GM23338 (cell line): Measurements from ENCODE around the gene C16orf90. TPM values are rescaled to one million over a fixed set of nuclear protein-coding genes. Genes with fewer than 3 reads are reported as not detected.
"Not testable (repeated sequence)": the region's sequence is repeated elsewhere in the genome, so short reads cannot be mapped to it uniquely, and the experiment has no call there.

Experiments used
- ATAC-seq: fragments of 200-7000 bp; cut with Tn5 transposase; 3 replicates; pipeline ENCODE4 v1.9.1; 2020
- DNase-seq: peaks from one replicate; pipeline ENCODE4 v3.0.0-alpha.2; 2015; ENCODE audit warnings: low spot score
- H2AFZ ChIP-seq: fragments of 200-600 bp; sonication (generic); 2 replicates; pipeline ENCODE4 v1.8.0; 2016; ENCODE audit warnings: antibody characterized with exemption, mild to moderate bottlenecking, moderate library complexity
- H3F3A ChIP-seq: fragments of 200-600 bp; sonication (generic); replicated peaks from 2 replicates; pipeline ENCODE4 v1.8.0; 2017; ENCODE audit warnings: antibody characterized with exemption, mixed run types, low read depth
- H3K27ac ChIP-seq: fragments of 200-600 bp; sonication (generic); 2 replicates; pipeline ENCODE4 v1.6.1; 2016; ENCODE audit warnings: low read depth
- H3K27me3 ChIP-seq: fragments of 200-600 bp; sonication (generic); 2 replicates; pipeline ENCODE4 v1.8.0; 2016; ENCODE audit warnings: mild to moderate bottlenecking, mixed run types, moderate library complexity; ENCODE audit not compliant: insufficient read depth
- H3K36me3 ChIP-seq: fragments of 200-600 bp; sonication (generic); 2 replicates; pipeline ENCODE4 v1.8.0; 2016; ENCODE audit warnings: mild to moderate bottlenecking; ENCODE audit not compliant: insufficient read depth
- H3K4me1 ChIP-seq: fragments of 200-600 bp; sonication (generic); 2 replicates; pipeline ENCODE4 v1.8.0; 2016; ENCODE audit warnings: mild to moderate bottlenecking, moderate library complexity; ENCODE audit not compliant: insufficient read depth
- H3K4me2 ChIP-seq: fragments of 200-600 bp; sonication (generic); 2 replicates; pipeline ENCODE4 v1.7.1; 2017; ENCODE audit warnings: mixed run types
- H3K4me3 ChIP-seq: fragments of 200-600 bp; sonication (generic); 2 replicates; pipeline ENCODE4 v1.6.1; 2016; ENCODE audit warnings: mixed run types
- H3K79me2 ChIP-seq: fragments of 200-600 bp; sonication (generic); replicated peaks from 2 replicates; pipeline ENCODE4 v1.8.0; 2017; ENCODE audit warnings: mild to moderate bottlenecking; ENCODE audit not compliant: insufficient read depth
- H3K9me2 ChIP-seq: fragments of 200-600 bp; sonication (generic); 2 replicates; pipeline ENCODE4 v1.8.0; 2017; ENCODE audit not compliant: insufficient read depth
- H4K20me1 ChIP-seq: fragments of 200-600 bp; sonication (generic); replicated peaks from 2 replicates; pipeline ENCODE4 v1.8.0; 2017; ENCODE audit warnings: mild to moderate bottlenecking; ENCODE audit not compliant: insufficient read depth
- H3K27ac Mint-ChIP-seq: 2 replicates; pipeline ENCODE4 v1.8.0; 2020; ENCODE audit warnings: inconsistent platforms, mild to moderate bottlenecking, moderate library complexity, mixed read lengths
- H3K27me3 Mint-ChIP-seq: 3 replicates; pipeline ENCODE4 v1.8.0; 2022; ENCODE audit warnings: low read depth, mild to moderate bottlenecking, moderate library complexity, mixed read lengths, inconsistent platforms; ENCODE audit not compliant: insufficient read depth, poor library complexity
- H3K36me3 Mint-ChIP-seq: 3 replicates; pipeline ENCODE4 v1.8.0; 2021; ENCODE audit warnings: low read depth, mild to moderate bottlenecking, inconsistent platforms, moderate library complexity, mixed read lengths
- H3K4me1 Mint-ChIP-seq: 3 replicates; pipeline ENCODE4 v1.8.0; 2020; ENCODE audit warnings: mild to moderate bottlenecking, inconsistent platforms, mixed read lengths
- H3K4me3 Mint-ChIP-seq: 3 replicates; pipeline ENCODE4 v1.8.0; 2021; ENCODE audit warnings: moderate library complexity, mild to moderate bottlenecking, inconsistent platforms, mixed read lengths
- H3K9me3 Mint-ChIP-seq: 3 replicates; pipeline ENCODE4 v1.8.0; 2020; ENCODE audit warnings: moderate library complexity, mild to moderate bottlenecking, inconsistent platforms, mixed read lengths
- EZH2 ChIP-seq: fragments of 200-600 bp; sonication (generic); IDR thresholded peaks from one replicate; pipeline ENCODE4 v1.8.0; 2017; ENCODE audit warnings: antibody characterized with exemption, mild to moderate bottlenecking, low read depth; ENCODE audit not compliant: unreplicated experiment
- EZH2phosphoT487 ChIP-seq: fragments of 200-600 bp; sonication (generic); IDR thresholded peaks from one replicate; pipeline ENCODE4 v1.8.1; 2018; ENCODE audit warnings: antibody characterized with exemption; ENCODE audit not compliant: unreplicated experiment
- JUNB ChIP-seq: IDR thresholded peaks from one replicate; pipeline ENCODE4 v1.6.1; 2016; ENCODE audit warnings: antibody characterized with exemption; ENCODE audit not compliant: unreplicated experiment
- POLR2AphosphoS5 ChIP-seq: IDR thresholded peaks from 2 replicates; pipeline ENCODE4 v1.6.1; 2016; ENCODE audit warnings: antibody characterized with exemption, low read depth
- REST ChIP-seq: IDR thresholded peaks from one replicate; pipeline ENCODE4 v1.6.1; 2018; ENCODE audit warnings: antibody characterized with exemption; ENCODE audit not compliant: unreplicated experiment
- STAT1 ChIP-seq: IDR thresholded peaks from one replicate; pipeline ENCODE4 v1.6.1; 2016; ENCODE audit warnings: antibody characterized with exemption; ENCODE audit not compliant: unreplicated experiment
- ZNF114 ChIP-seq: fragments of 250-450 bp; sonication (Bioruptor Pico); IDR thresholded peaks from 2 replicates; pipeline ENCODE4 v1.5.0; 2020; ENCODE audit warnings: mild to moderate bottlenecking, moderate library complexity
- ZNF331 ChIP-seq: fragments of 250-450 bp; sonication (Bioruptor Pico); IDR thresholded peaks from 2 replicates; pipeline ENCODE4 v1.5.0; 2020; ENCODE audit warnings: low read depth, mild to moderate bottlenecking, moderate library complexity
- ZNF462 ChIP-seq: fragments of 250-450 bp; sonication (Bioruptor Pico); IDR thresholded peaks from 2 replicates; pipeline ENCODE4 v1.5.0; 2020; ENCODE audit warnings: mild to moderate bottlenecking, moderate library complexity
- polyA plus RNA-seq: library from polyadenylated mRNA; unstranded; fragments of >200 nt; fragmentation: Nextera tagmentation; extraction: Ambion mirVana; gene quantifications from 2 replicates; pipeline ENCODE4 v1.2.1, GENCODE V29; 2016
- total RNA-seq: library from RNA; depleted of rRNA; stranded (reverse); fragments of >200 nt; shearing (Covaris generic); gene quantifications from 2 replicates; pipeline ENCODE4 v1.2.3, GENCODE V29; 2014

The C16orf90 gene
- total and polyA plus RNA-seq, 2 experiments from 2014 or later, result not detected

- TF ChIP-seq REST, result no peak
- TF ChIP-seq ZNF114 (CRISPR knock-in tag), result no peak
Observed at GRCh38 chr16:3474136-3474779, 21.0 kb downstream of the C16orf90 start (continued).

GRCh38 chr16:3473596-3473943 lies 21.7 kb downstream of the C16orf90 start:
- Histone ChIP-seq H4K20me1 (peaks cover 29% of the 10 kb centered on the region; the same call in 1 of the 2 replicates), H3K79me2 (peaks cover 83% of the 10 kb centered on the region)
- not testable (repeated sequence) for H3K4me3 Mint-ChIP-seq, H3F3A ChIP-seq, H3K4me2 ChIP-seq, H3K36me3 Mint-ChIP-seq, H3K36me3 ChIP-seq, H3K27ac Mint-ChIP-seq, ATAC-seq, H3K9me2 ChIP-seq, H3K4me3 ChIP-seq, H3K27ac ChIP-seq, DNase-seq, H3K27me3 Mint-ChIP-seq, H3K4me1 ChIP-seq, H2AFZ ChIP-seq, H3K9me3 Mint-ChIP-seq, H3K27me3 ChIP-seq
- H3K4me1 Mint-ChIP-seq, result peaks cover 21% of the 10 kb centered on the region

- Mint-ChIP-seq H3K27me3 (peaks cover 3% of the 10 kb centered on the region), H3K4me3 (no peak overlapping the region; the same call in 2 of the 3 replicates), H3K9me3 (no peaks in the 10 kb centered on the region; the same call in 2 of the 3 replicates), H3K27ac (no peak overlapping the region), H3K4me1 (peaks cover 26% of the 10 kb centered on the region), H3K36me3 (peaks cover 7% of the 10 kb centered on the region; the same call in 2 of the 3 replicates)
- ATAC-seq (no peak), DNase-seq (no peak)
- peaks cover 86% of the 10 kb centered on the region for H3K79me2 ChIP-seq
- H4K20me1 ChIP-seq, result peaks cover 33% of the 10 kb centered on the region
- peaks cover 6% of the 10 kb centered on the region; the same call in 1 of the 2 replicates for H3K4me1 ChIP-seq
- no peaks in the 10 kb centered on the region for H3K36me3 ChIP-seq
- H3K27me3 ChIP-seq, result no peaks in the 10 kb centered on the region
- no peak overlapping the region for H3K4me2 ChIP-seq
- no peaks in the 10 kb centered on the region for H3K9me2 ChIP-seq
- no peak overlapping the region for H3K27ac ChIP-seq
- H3F3A ChIP-seq, result no peaks in the 10 kb centered on the region
- no peak overlapping the region for H2AFZ ChIP-seq
- H3K4me3 ChIP-seq, result no peak overlapping the region
- TF ChIP-seq JUNB, result no peak
- TF ChIP-seq POLR2AphosphoS5, result no peak
- no peak for TF ChIP-seq ZNF331
- no peak for TF ChIP-seq EZH2phosphoT487
- no peak for TF ChIP-seq STAT1
- TF ChIP-seq EZH2, result no peak
- no peak for TF ChIP-seq ZNF462
Observed at GRCh38 chr16:3472878-3473595, 22.3 kb downstream of the C16orf90 start.
